ENCODE results near the gene SLC22A31. TPM values are rescaled to one million over a fixed set of nuclear protein-coding genes. Genes with fewer than 3 reads are reported as not detected.
"Not testable (repeated sequence)": the region's sequence is repeated elsewhere in the genome, so short reads cannot be mapped to it uniquely, and the experiment has no call there.

The SLC22A31 gene
- total RNA-seq, 1 experiment from 2014 or later: not detected

DNA sequence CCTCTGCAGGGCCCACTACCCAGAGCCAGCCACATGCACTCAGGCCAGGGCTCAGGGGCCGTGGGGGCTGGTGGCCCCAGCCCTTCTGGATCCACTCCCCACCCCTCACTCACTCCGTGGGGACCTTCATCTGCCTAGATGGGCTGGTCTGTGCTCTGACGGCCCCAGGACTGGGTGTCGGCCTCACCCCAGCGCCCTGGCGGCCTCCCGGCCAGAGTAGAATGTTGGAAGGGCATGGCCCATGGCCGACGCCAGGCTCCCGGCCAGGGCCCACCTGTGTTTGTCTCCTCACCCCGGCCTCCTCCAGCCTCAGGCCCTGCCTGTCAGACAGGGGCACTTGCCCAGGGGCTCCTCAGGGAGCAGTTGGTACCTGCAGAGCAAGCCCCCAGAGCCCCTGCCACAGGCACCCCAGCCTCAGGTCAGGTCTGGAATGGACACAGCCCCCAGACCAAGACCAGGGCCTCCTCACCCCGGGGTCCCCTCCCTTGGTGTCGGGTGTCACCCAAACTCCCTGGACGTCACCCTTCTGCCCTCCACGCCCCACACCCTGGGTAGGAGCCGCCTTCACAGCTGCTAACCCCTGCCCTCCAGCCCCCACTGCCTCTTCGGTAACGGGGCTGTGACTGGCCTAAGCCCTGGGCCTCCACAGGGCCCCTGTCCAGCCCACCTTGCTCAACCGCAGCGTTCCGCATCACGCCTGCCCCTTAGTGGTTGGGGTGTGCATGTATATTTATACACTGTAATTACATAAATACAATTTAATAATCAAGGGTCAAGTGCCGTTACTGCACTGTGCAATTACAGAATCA is 31.8 kb downstream of the SLC22A31 start:
- Mint-ChIP-seq H3K9me3 (ENCODE audit: unreplicated experiment) (no peaks in the 10 kb centered on the region), H3K27me3 (ENCODE audit: insufficient read depth, unreplicated experiment) (no peaks in the 10 kb centered on the region), H3K4me1 (ENCODE audit: insufficient read depth, unreplicated experiment) (peaks cover 12% of the 10 kb centered on the region), H3K4me3 (ENCODE audit: unreplicated experiment) (no peak overlapping the region), H3K36me3 (ENCODE audit: insufficient read depth, unreplicated experiment) (no peaks in the 10 kb centered on the region), H3K27ac (ENCODE audit: low read depth, unreplicated experiment) (no peak overlapping the region)
- no peak for DNase-seq (ENCODE audit: unreplicated experiment)
- BruUV-seq (replicated peaks): no TSS peak
- ChIA-PET CTCF (interaction anchor here (0.5 to 2.4 kb wide), 4 partner anchors 12 to 432 kb away, joined by 3 to 13 read pairs (median 6); no protein-coding TSS in a partner anchor), POLR2A (no interaction called here)
- intact Hi-C loops (cut with micrococcal nuclease): no loop called here
- peak; percentile 20 for TF ChIP-seq CTCF (IDR thresholded peaks at IDR 0.05; ENCODE audit: unreplicated experiment)

DNA sequence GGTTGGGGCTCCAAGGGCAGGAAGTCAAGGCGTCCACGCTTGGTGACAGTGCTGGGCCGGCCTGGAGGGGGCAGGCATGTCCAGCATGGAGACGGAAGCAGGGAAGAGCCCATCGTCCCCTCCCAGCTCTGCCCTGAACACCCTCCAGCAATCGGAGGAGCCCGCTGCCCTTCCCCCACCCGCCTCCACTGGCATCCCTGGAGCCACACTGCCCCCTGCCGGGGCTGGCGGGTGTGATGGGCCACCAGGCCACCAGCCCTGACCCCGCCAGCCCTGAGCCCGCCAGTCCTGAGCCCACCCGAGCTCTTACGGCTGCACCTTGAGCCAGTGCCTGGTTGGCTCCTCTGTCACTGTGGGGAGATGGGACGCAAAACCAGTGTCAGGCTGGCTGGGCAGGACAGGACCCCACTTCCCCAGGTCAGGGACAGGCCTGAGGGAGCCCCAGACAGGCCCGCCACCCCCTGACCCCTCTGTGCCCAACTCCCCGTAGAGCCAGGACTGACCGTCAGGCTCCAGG is 32.9 kb downstream of the SLC22A31 start:
- intact Hi-C loops (cut with micrococcal nuclease): loop anchor here (1.0 kb wide), 2 partner anchors 351 to 355 kb away; no protein-coding TSS in a partner anchor
- peak; percentile 77 for DNase-seq (ENCODE audit: unreplicated experiment)
- no TSS peak for BruUV-seq (replicated peaks)
- Mint-ChIP-seq H3K27ac (ENCODE audit: low read depth, unreplicated experiment) (no peak overlapping the region), H3K9me3 (ENCODE audit: unreplicated experiment) (no peaks in the 10 kb centered on the region), H3K4me3 (ENCODE audit: unreplicated experiment) (no peak overlapping the region), H3K36me3 (ENCODE audit: insufficient read depth, unreplicated experiment) (no peaks in the 10 kb centered on the region), H3K4me1 (ENCODE audit: insufficient read depth, unreplicated experiment) (peaks cover 12% of the 10 kb centered on the region), H3K27me3 (ENCODE audit: insufficient read depth, unreplicated experiment) (no peaks in the 10 kb centered on the region)
- POLR2A ChIA-PET: interaction anchor here (1.1 kb wide), 1 partner anchor 355 kb away, joined by 8 read pairs; the partner anchor contains the start of gene APRT
- CTCF ChIA-PET: interaction anchor here (0.5 to 2.4 kb wide), 29 partner anchors 11 to 1387 kb away, joined by 3 to 13 read pairs (median 3); partner anchors contain the start of genes APRT, GALNS and TRAPPC2L
- peak; percentile 92 for TF ChIP-seq CTCF (IDR thresholded peaks at IDR 0.05; ENCODE audit: unreplicated experiment)

- no peak for TF ChIP-seq CTCF (IDR thresholded peaks at IDR 0.05; ENCODE audit: unreplicated experiment)
- intact Hi-C loops (cut with micrococcal nuclease): loop anchor here (1.0 kb wide), 2 partner anchors 351 to 355 kb away; no protein-coding TSS in a partner anchor
- no peaks in the 10 kb centered on the region for H3K36me3 Mint-ChIP-seq (ENCODE audit: insufficient read depth, unreplicated experiment)
- BruUV-seq (replicated peaks): no TSS peak
- POLR2A ChIA-PET: interaction anchor here (1.1 kb wide), 1 partner anchor 354 kb away, joined by 8 read pairs; the partner anchor contains the start of gene APRT
- CTCF ChIA-PET: interaction anchor here (0.5 to 2.4 kb wide), 31 partner anchors 11 to 1386 kb away, joined by 3 to 13 read pairs (median 4); partner anchors contain the start of genes APRT, GALNS and TRAPPC2L
- H3K27me3 Mint-ChIP-seq (ENCODE audit: insufficient read depth, unreplicated experiment): no peaks in the 10 kb centered on the region
- no peaks in the 10 kb centered on the region for H3K9me3 Mint-ChIP-seq (ENCODE audit: unreplicated experiment)
- DNase-seq (ENCODE audit: unreplicated experiment): no peak
- peaks cover 12% of the 10 kb centered on the region for H3K4me1 Mint-ChIP-seq (ENCODE audit: insufficient read depth, unreplicated experiment)
- no peak overlapping the region for H3K4me3 Mint-ChIP-seq (ENCODE audit: unreplicated experiment)
- H3K27ac Mint-ChIP-seq (ENCODE audit: low read depth, unreplicated experiment): no peak overlapping the region
These were observed 33.5 kb downstream of the SLC22A31 start for GRCh38 chr16:89166696-89167424.

DNA sequence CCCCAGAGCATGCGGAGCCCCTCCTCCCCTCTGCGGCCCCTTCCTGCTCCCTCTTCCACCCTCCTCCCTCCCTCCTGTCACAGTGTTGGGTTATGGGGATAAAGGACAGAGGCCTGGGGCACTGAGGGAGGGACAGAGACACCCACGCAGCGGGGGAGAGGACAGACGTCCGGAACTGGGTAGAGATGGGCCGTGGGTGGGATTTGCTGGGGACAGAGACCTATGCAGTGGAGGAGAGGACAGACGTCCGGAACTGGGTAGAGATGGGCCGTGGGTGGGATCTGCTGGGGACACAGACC is 34.7 kb downstream of the SLC22A31 start:
- intact Hi-C loops (cut with micrococcal nuclease); H3K27ac Mint-ChIP-seq (ENCODE audit: low read depth, unreplicated experiment); H3K4me1 Mint-ChIP-seq (ENCODE audit: insufficient read depth, unreplicated experiment); H3K9me3 Mint-ChIP-seq (ENCODE audit: unreplicated experiment); H3K36me3 Mint-ChIP-seq (ENCODE audit: insufficient read depth, unreplicated experiment); DNase-seq (ENCODE audit: unreplicated experiment); BruUV-seq (replicated peaks); H3K27me3 Mint-ChIP-seq (ENCODE audit: insufficient read depth, unreplicated experiment); H3K4me3 Mint-ChIP-seq (ENCODE audit: unreplicated experiment): not testable (repeated sequence)
- ChIA-PET POLR2A (interaction anchor here (1.2 kb wide), 1 partner anchor 10 kb away, joined by 4 read pairs; no protein-coding TSS in a partner anchor), CTCF (interaction anchor here (0.6 kb wide), 1 partner anchor 353 kb away, joined by 3 read pairs; no protein-coding TSS in a partner anchor)
